GM12878 (cell line): Measurements from ENCODE around the gene RAD51B. TPM values are rescaled to one million over a fixed set of nuclear protein-coding genes. Genes with fewer than 3 reads are reported as not detected.

Experiments used
- ASH2L ChIP-seq: fragments of 300-600, 200-600 bp; sonication (generic); IDR thresholded peaks from 2 replicates; pipeline ENCODE4 v1.6.1; 2017; ENCODE audit warnings: low read depth, mild to moderate bottlenecking, borderline replicate concordance
- CEBPB ChIP-seq, 2 experiments: fragments of 150-350 bp in 1 of 2; IDR thresholded peaks; 2 replicates each; pipeline ENCODE4 v1.6.1; 2012 to 2014; ENCODE audit warnings: low read depth in 2 of 2, low read length in 2 of 2, borderline replicate concordance in 1 of 2, inconsistent platforms in 1 of 2
- CREB1 ChIP-seq: IDR thresholded peaks from 2 replicates; pipeline ENCODE4 v1.6.1; 2012; ENCODE audit warnings: low read depth, mild to moderate bottlenecking, inconsistent platforms
- CTCF ChIP-seq, 3 experiments: IDR thresholded peaks in 2 of 3; conservative IDR thresholded peaks in 1 of 3; 2 replicates each; pipeline ENCODE4 v1.5.1; 2011; ENCODE audit warnings: low read depth in 3 of 3, low read length in 3 of 3, mild to moderate bottlenecking in 3 of 3, control low read depth in 2 of 3, moderate library complexity in 2 of 3, inconsistent platforms in 1 of 3, mixed read lengths in 1 of 3; ENCODE audit not compliant: control insufficient read depth in 2 of 3, insufficient read depth in 1 of 3; ENCODE audit errors: extremely low read depth in 1 of 3
- HCFC1 ChIP-seq: fragments of 150-350 bp; IDR thresholded peaks from 2 replicates; pipeline ENCODE4 v1.6.1; 2014; ENCODE audit warnings: low read length
- KAT2A ChIP-seq: conservative IDR thresholded peaks from 2 replicates; pipeline ENCODE4 v1.6.1; 2011; ENCODE audit warnings: low read depth, low read length; ENCODE audit not compliant: control insufficient read depth
- KLF5 ChIP-seq: fragments of 450-650 bp; IDR thresholded peaks from 2 replicates; pipeline ENCODE4 v1.6.1; 2014; ENCODE audit warnings: mild to moderate bottlenecking; ENCODE audit not compliant: partially characterized antibody
- MLLT1 ChIP-seq: fragments of 450-650 bp; IDR thresholded peaks from 2 replicates; pipeline ENCODE4 v1.6.1; 2016; ENCODE audit warnings: mild to moderate bottlenecking
- MTA3 ChIP-seq: IDR thresholded peaks from 2 replicates; pipeline ENCODE4 v1.6.1; 2012; ENCODE audit warnings: low read length, inconsistent platforms, borderline replicate concordance
- PAX8 ChIP-seq: fragments of 450-650 bp; IDR thresholded peaks from 2 replicates; pipeline ENCODE4 v1.6.1; 2017; ENCODE audit warnings: mild to moderate bottlenecking, moderate library complexity
- PRDM15 ChIP-seq: fragments of 450-650 bp; formaldehyde crosslinking; IDR thresholded peaks from 2 replicates; pipeline ENCODE4 v1.4.0; 2020; ENCODE audit warnings: mild to moderate bottlenecking, moderate library complexity
- RELB ChIP-seq: fragments of 450-650 bp; IDR thresholded peaks from 2 replicates; pipeline ENCODE4 v1.6.1; 2017; ENCODE audit warnings: low read depth, mild to moderate bottlenecking, moderate library complexity
- RFX5 ChIP-seq: IDR thresholded peaks from 2 replicates; pipeline ENCODE4 v1.6.1; 2011; ENCODE audit warnings: low read depth, low read length, improper control_type of control experiment
- SKIL ChIP-seq: fragments of 450-650 bp; IDR thresholded peaks from 2 replicates; pipeline ENCODE4 v1.6.1; 2017; ENCODE audit warnings: mild to moderate bottlenecking, low read depth, inconsistent platforms; ENCODE audit not compliant: poor library complexity, severe bottlenecking
- STAT1 ChIP-seq: fragments of 450-650 bp; conservative IDR thresholded peaks from 2 replicates; pipeline ENCODE4 v1.6.1; 2014; ENCODE audit warnings: antibody characterized with exemption, mild to moderate bottlenecking
- TAF1 ChIP-seq: IDR thresholded peaks from 2 replicates; pipeline ENCODE4 v1.6.1; 2011; ENCODE audit warnings: mild to moderate bottlenecking, low read depth, low read length, borderline replicate concordance
- TBL1XR1 ChIP-seq: IDR thresholded peaks from 2 replicates; pipeline ENCODE4 v1.6.1; 2012; ENCODE audit warnings: low read depth, low read length, improper control_type of control experiment
- TCF3 ChIP-seq: IDR thresholded peaks from 2 replicates; pipeline ENCODE4 v1.6.1; 2012; ENCODE audit warnings: low read depth, mild to moderate bottlenecking, low read length, borderline replicate concordance; ENCODE audit not compliant: insufficient read depth
- polyA plus RNA-seq, 11 experiments: library from polyadenylated mRNA; depleted of rRNA in 4 of 11; unstranded in 6 of 11; stranded (reverse) in 5 of 11; fragments of >200 nt; fragmentation: Nextera tagmentation in 4 of 11; fragmentation: Illumina TruSeq in 1 of 11; extraction: Ambion mirVana in 4 of 11; extraction: Trizol in 1 of 11; gene quantifications; 1 replicate in 1 of 11; 2 replicates in 10 of 11; pipeline versions ENCODE4 v1.2.1 to v1.2.3, GENCODE V29; 2011 to 2016; ENCODE audit warnings: inconsistent platforms in 2 of 11, missing spikeins in 2 of 11, low read depth in 1 of 11
- total RNA-seq, 4 experiments: library from RNA; depleted of rRNA in 3 of 4; stranded (reverse); fragments of >200 nt in 3 of 4; fragmentation: Illumina TruSeq in 1 of 4; extraction: Trizol in 1 of 4; gene quantifications; 2 replicates each; pipeline versions ENCODE4 v1.2.1 to v1.2.3, GENCODE V29; 2013 to 2021

Gene RAD51B
- total and polyA plus RNA-seq, 10 of the 15 experiments (the other 5 are each of a cell fraction or from before 2014, with no cell fraction given), result 9.8 to 26.8 (median 21.3) TPM

GRCh38 chr14:68285421-68286179 lies 466.0 kb downstream of the RAD51B start (continued):
- TF ChIP-seq TBL1XR1 (peak; percentile 35), RELB (0 out of 2 replicates have a peak, but pooled peaks have one; percentile 5), TAF1 (peak; percentile 62), PAX8 (no peak), HCFC1 (no peak), KAT2A (no peak), SKIL (peak; percentile 11), CTCF (IDR thresholded peaks at IDR 0.05 in 2 of 3, conservative IDR thresholded peaks at IDR 0.05 in 1 of 3; ENCODE audit: control insufficient read depth in 2 of 3, extremely low read depth in 1 of 3, insufficient read depth in 1 of 3, low read depth in 3 of 3, low read length in 3 of 3) (no peak), MTA3 (no peak), STAT1 (no peak), CREB1 (no peak), CEBPB (IDR thresholded peaks at IDR 0.05; ENCODE audit: borderline replicate concordance in 1 of 2, low read depth in 2 of 2, low read length in 2 of 2) (0 out of 4 replicates have a peak, but pooled peaks of 1 of the 2 experiments have one; percentile 8), ASH2L (no peak), PRDM15 (CRISPR knock-in tag) (no peak), MLLT1 (peak; percentile 83), KLF5 (peak; percentile 41), TCF3 (peak; percentile 90), RFX5 (no peak)
